Esophagus muscularis mucosa (tissue), 4 donors: Measurements from ENCODE around the gene TFE3. TPM values are rescaled to one million over a fixed set of nuclear protein-coding genes. Genes with fewer than 3 reads are reported as not detected.

ENCODE experiments used
- DNase-seq: peaks from one replicate; pipeline ENCODE4 v3.0.0-alpha.2; 2017; ENCODE audit errors: extremely low spot score
- H3K27ac ChIP-seq, 4 donors: fragments of 200-600 bp; sonication (generic); replicated peaks in 1 of 4; 1 replicate in 3 of 4; 2 replicates in 1 of 4; pipeline ENCODE4 v1.5.1; 2016 to 2019; ENCODE audit warnings: mild to moderate bottlenecking in 1 of 4
- H3K27me3 ChIP-seq, 4 donors: fragments of 200-600 bp; sonication (generic); one replicate each; pipeline versions ENCODE4 v1.5.1 to v1.6.0; 2016 to 2019
- H3K36me3 ChIP-seq, 4 donors: fragments of 200-600 bp; sonication (generic); one replicate each; pipeline ENCODE4 v1.5.1; 2016 to 2019
- H3K4me1 ChIP-seq, 4 donors: fragments of 200-600 bp; sonication (generic); one replicate each; pipeline ENCODE4 v1.5.1; 2016 to 2019
- H3K4me3 ChIP-seq, 4 donors: fragments of 200-600 bp; sonication (generic); 1 replicate in 2 of 4; 2 replicates in 2 of 4; pipeline ENCODE4 v1.5.1; 2016 to 2019; ENCODE audit warnings: mild to moderate bottlenecking in 4 of 4, moderate library complexity in 1 of 4
- H3K9me3 ChIP-seq, 4 donors: fragments of 200-600 bp; sonication (generic); 1 replicate in 3 of 4; 2 replicates in 1 of 4; pipeline ENCODE4 v1.5.1; 2016 to 2019
- CTCF ChIP-seq, 3 experiments: fragments of 200-600 bp in 2 of 3; fragments of 450-650 bp in 1 of 3; sonication (generic) in 2 of 3; IDR thresholded peaks; one replicate each; pipeline ENCODE4 v1.5.1; 2017 to 2019; ENCODE audit warnings: antibody characterized with exemption in 3 of 3, mild to moderate bottlenecking in 2 of 3, moderate library complexity in 1 of 3
- EP300 ChIP-seq: sonication (generic); formaldehyde crosslinking; IDR thresholded peaks from one replicate; pipeline ENCODE4 v1.6.1; 2017; ENCODE audit warnings: antibody characterized with exemption
- POLR2A ChIP-seq: fragments of 450-650 bp; IDR thresholded peaks from one replicate; pipeline ENCODE4 v1.6.1; 2017; ENCODE audit warnings: antibody characterized with exemption, moderate library complexity, mild to moderate bottlenecking, low read depth
- POLR2AphosphoS5 ChIP-seq, 2 donors: sonication (generic); formaldehyde crosslinking; IDR thresholded peaks; one replicate each; pipeline ENCODE4 v1.6.1; 2017; ENCODE audit warnings: antibody characterized with exemption in 2 of 2
- WGBS: methylation state at CpG from one replicate; pipeline ENCODE4 v1.1.5; 2018; 5-methylcytosine and 5-hydroxymethylcytosine counted together
- intact Hi-C: fragments of 100-400 bp; cut with DNase I; formaldehyde crosslinking; loops from one replicate; pipeline ENCODE4 v1.15.1; 2023
- total RNA-seq, 4 donors: library from RNA; depleted of rRNA; stranded (reverse); fragments of >200 nt; gene quantifications; one replicate each; pipeline versions ENCODE4 v1.1.0 to v1.2.1, GENCODE V29; 2016

TFE3 gene
- total RNA-seq, 4 donors from 2014 or later = 99.9 to 181 (median 150) TPM

- no peaks in the 10 kb centered on the region for H3K9me3 ChIP-seq
- no peak for DNase-seq
- H3K27me3 ChIP-seq = no peaks in the 10 kb centered on the region
- H3K4me1 ChIP-seq = peaks cover 16 to 24% (median 21%) of the 10 kb centered on the region in 4 donors
- TF ChIP-seq POLR2A (no peak), EP300 (no peak), CTCF (IDR thresholded peaks at IDR 0.05) (no peak), POLR2AphosphoS5 (IDR thresholded peaks at IDR 0.05) (peak; percentile 27 to 59)
- H3K27ac ChIP-seq = peak overlapping the region; percentile 68 to 84 (median 68)
- H3K4me3 ChIP-seq = peak overlapping the region; percentile 55 to 62 (median 60)
- intact Hi-C loops = no loop called here
- WGBS = 50% methylated on average over 33 of the region's 63 CpGs
- peaks cover 0 to 30% (median 27%) of the 10 kb centered on the region in 4 donors for H3K36me3 ChIP-seq
Observed at GRCh38 chrX:49071877-49072711, 28.9 kb upstream of the TFE3 start.

GRCh38 chrX:49070988-49071387, 27.8 kb upstream of the TFE3 start:
- H3K4me3 ChIP-seq = no peak overlapping the region
- intact Hi-C loops = no loop called here
- 91% methylated on average over 4 of the region's 4 CpGs for WGBS
- H3K27me3 ChIP-seq = no peaks in the 10 kb centered on the region
- DNase-seq = no peak
- H3K27ac ChIP-seq = peak overlapping the region in 2 of 4 donors; percentile 68
- no peak for TF ChIP-seq CTCF (IDR thresholded peaks at IDR 0.05)
- TF ChIP-seq EP300 = no peak
- TF ChIP-seq POLR2A = no peak
- TF ChIP-seq POLR2AphosphoS5 (IDR thresholded peaks at IDR 0.05) = no peak
- H3K4me1 ChIP-seq = peaks cover 16 to 24% (median 21%) of the 10 kb centered on the region in 4 donors
- H3K9me3 ChIP-seq = no peaks in the 10 kb centered on the region
- H3K36me3 ChIP-seq = peaks cover 0 to 22% (median 17%) of the 10 kb centered on the region in 4 donors

- WGBS = 85% methylated on average over 10 of the region's 11 CpGs
- intact Hi-C loops = no loop called here
Observed at GRCh38 chrX:49069038-49069437, 25.9 kb upstream of the TFE3 start.

GRCh38 chrX:49067285-49068120, 24.3 kb upstream of the TFE3 start:
- peaks cover 0 to 34% (median 18%) of the 10 kb centered on the region in 4 donors for H3K36me3 ChIP-seq
- WGBS = 88% methylated on average over 10 of the region's 41 CpGs

More at GRCh38 chrX:49069038-49069437, 25.9 kb upstream of the TFE3 start:
- peaks cover 11 to 16% (median 15%) of the 10 kb centered on the region in 4 donors for H3K4me1 ChIP-seq
- H3K27ac ChIP-seq = no peak overlapping the region
- no peaks in the 10 kb centered on the region for H3K27me3 ChIP-seq
- no peak overlapping the region for H3K4me3 ChIP-seq
- H3K9me3 ChIP-seq = no peaks in the 10 kb centered on the region
- no peak for DNase-seq
- TF ChIP-seq POLR2AphosphoS5 (IDR thresholded peaks at IDR 0.05) (no peak), CTCF (IDR thresholded peaks at IDR 0.05) (no peak), EP300 (no peak), POLR2A (no peak)
- peaks cover 0 to 27% (median 14%) of the 10 kb centered on the region in 4 donors for H3K36me3 ChIP-seq

More at GRCh38 chrX:49067285-49068120, 24.3 kb upstream of the TFE3 start:
- TF ChIP-seq POLR2A (no peak), CTCF (IDR thresholded peaks at IDR 0.05) (no peak), POLR2AphosphoS5 (IDR thresholded peaks at IDR 0.05) (no peak), EP300 (no peak)
- DNase-seq = no peak
- Histone ChIP-seq H3K27ac (no peak overlapping the region), H3K27me3 (no peaks in the 10 kb centered on the region), H3K9me3 (no peaks in the 10 kb centered on the region), H3K4me3 (no peak overlapping the region), H3K4me1 (peaks cover 4% of the 10 kb centered on the region in 4 donors)
- intact Hi-C loops = no loop called here
